ENCODE data around the gene C14orf93. TPM values are rescaled to one million over a fixed set of nuclear protein-coding genes. Genes with fewer than 3 reads are reported as not detected.
"Not testable (repeated sequence)": the region's sequence is repeated elsewhere in the genome, so short reads cannot be mapped to it uniquely, and the experiment has no call there.

The C14orf93 gene
- total RNA-seq, 1 donor from 2014 or later, result 5.5 TPM

GRCh38 chr14:23020143-23021128 lies 10.5 kb upstream of the C14orf93 start:
- DNase-seq, result no peak

GRCh38 chr14:23018107-23018506 lies 8.2 kb upstream of the C14orf93 start:
- DNase-seq, result no peak

DNA sequence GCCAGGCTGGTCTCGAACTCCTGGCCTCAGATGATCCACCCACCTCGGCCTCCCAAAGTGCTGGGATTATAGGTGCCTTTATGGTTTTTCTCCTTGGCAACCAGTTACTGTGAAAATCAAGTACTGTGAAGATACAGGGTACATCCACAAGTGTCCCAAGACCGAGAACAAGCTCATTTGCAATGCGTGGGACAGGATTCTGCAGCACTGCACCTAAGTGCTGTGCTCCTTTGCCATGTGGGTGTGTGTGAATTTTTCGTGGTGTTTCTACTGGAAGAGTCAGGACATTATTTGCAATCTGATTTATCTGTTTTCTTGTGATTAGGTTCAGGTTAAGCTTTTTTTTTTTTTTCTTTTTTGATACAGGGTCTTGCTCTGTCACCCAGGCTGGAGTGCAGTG lies 7.1 kb upstream of the C14orf93 start:
- DNase-seq, result no peak

DNA sequence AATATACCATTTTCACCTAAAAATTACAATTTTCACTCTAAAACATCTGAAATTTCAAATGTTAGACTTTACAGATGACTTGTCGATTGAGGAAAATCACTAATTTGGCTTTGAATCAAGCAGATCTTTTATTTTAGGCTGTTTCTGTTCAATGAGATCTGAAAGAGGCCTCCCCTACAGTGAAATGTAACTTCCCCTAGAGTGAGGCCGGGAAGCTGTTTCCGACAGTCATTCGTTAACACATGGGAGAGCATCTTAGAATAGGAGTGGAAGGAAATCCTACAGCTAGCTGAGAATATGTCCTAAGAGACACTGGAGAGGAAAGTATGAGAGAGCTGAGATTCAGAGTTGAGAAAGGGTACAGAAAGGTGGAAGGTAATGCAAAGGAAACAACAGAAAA lies 5.7 kb upstream of the C14orf93 start:
- no peak for DNase-seq

- DNase-seq, result not testable (repeated sequence)
Observed at GRCh38 chr14:23013749-23014054, 3.8 kb upstream of the C14orf93 start.

DNA sequence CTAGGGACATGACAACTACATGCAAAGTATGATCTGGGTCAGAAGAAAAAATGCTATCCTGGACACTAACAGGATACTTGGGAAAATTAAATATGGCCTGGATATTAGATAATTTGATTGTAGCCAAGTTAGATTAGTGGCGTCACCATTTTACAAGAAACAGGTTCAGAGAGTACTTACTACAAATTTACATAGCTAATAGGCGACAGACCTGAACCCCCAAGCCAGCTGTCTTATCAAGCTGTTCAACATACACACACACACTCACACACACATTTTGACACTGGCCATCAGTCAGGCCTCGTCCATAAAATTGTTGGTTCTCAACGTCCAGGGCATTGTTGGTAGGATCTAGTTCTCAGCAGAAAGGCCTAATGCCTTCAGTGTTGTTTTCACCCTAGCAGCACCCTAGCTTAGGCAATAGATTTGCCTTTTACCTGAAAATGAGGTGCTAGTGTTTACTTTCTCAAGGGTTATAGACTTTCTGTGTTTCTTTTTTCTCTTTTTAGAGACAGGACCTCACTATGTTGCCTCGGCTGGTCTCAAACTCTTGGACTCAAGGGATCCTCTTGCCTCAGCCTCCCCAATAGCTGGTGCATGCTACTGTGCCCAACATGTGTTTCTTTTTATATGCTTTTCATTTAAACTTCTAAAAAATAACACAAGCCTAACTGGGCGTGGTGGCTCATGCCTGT lies 3.3 kb upstream of the C14orf93 start:
- DNase-seq, result no peak

GRCh38 chr14:23009483-23009938 lies 432 bp downstream of the C14orf93 start:
- no peak for DNase-seq

DNA sequence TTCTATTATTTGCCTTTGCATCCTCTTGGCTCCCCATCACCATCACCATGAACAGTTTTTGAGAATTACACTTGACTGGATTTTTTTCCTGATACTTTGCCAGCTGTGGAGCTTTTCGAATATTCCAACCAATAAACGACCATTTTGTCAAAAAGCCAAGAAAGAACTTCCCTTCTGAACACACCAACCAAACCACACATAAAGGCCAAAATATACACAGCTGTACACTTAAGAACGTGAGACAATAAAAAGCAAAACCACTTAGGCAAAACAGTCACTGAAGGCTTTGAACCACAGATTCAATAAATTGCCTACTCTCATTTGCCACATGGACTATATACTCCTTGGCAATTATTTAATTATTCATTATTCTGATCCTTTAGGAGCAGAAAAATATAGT lies 1.1 kb downstream of the C14orf93 start:
- no peak for DNase-seq

GRCh38 chr14:23006544-23007419 lies 3.2 kb downstream of the C14orf93 start:
- DNase-seq, result peak; percentile 99

DNA sequence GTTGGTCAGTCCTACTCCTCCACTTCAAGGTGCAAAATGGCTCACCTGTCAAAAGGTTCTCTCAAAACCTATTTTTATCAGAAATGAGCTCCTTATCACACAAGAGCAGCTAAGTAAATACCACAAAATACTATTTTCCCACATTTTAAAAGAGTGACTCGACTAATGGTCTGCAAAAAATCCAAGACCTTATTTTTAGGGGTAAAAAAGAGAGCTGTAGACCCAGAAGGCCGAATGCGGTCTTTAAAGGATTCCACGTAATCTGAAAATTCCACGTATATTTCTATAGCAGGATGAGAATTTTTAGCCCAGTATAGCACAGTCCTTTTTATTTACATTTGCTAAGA lies 3.8 kb downstream of the C14orf93 start:
- DNase-seq, result no peak

DNA sequence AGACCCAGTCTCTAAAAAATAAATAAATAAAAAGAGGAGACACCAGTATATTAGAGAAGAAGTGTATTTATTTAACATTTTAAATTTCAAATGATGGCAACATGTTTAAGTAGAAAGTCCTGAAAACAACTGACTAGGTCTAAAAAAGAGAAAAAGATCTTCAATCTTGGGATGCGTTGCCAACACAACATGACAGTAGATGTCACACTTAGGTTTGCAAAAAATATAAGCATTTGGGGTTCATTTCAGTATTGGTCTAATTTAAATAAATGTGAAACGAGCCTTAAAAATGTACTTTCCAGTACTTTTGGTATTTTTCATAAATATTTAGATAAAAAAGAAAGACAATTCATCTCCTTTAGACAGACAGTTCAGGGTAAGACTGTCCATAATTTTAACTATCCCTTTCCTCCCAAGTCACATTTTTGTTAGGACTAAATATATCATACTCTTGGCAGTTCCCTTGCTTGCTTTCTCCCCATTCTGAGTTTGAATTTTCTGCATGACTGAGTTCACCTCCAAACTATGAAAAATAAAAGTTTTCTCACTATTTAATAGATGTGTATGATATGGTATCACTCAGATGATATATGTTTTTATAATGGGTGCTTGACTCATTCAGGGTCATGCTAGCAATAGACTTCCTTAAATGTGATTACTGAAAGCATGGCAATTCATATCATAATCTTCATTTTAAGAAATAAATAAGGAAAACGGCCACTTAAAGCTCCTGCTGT lies 4.3 kb downstream of the C14orf93 start:
- DNase-seq, result no peak

DNA sequence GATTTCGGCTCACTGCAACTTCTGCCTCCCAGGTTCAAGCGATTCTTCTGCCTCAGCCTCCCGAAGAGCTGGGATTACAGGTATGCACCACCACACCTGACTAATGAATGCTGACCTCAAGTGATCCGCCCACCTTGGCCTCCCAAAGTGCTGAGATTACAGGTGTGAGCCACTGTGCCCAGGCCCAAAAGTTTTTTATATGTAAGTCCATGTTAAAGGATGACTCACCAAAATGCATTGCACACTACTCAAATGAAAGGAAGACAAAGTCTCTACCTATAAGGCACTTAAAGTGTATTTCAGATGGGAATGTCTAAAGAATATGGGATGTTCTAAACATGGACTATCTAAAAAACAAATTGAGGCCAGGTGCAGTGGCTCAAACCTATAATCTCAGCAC lies 5.7 kb downstream of the C14orf93 start:
- not testable (repeated sequence) for DNase-seq

DNA sequence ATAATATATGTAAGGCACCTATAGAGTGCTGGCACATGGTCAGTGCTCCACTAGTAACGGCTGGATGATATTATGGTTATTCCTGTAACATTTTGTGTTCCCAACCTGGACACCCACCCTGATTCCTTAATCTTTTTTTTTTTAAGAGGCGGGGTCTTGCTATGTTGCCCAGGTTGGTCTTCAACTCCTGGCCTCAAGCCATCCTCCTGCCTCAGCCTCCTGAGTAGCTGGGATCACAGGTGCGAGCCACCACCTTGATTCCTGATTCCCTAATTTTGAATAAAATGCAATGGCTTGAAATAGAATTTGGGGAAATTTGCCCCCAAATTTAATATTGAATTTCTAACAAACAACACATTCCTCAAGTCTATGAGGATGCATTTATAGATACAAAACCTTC lies 7.4 kb downstream of the C14orf93 start:
- DNase-seq, result no peak

GRCh38 chr14:23000860-23001259 lies 9.1 kb downstream of the C14orf93 start:
- DNase-seq, result no peak

DNA sequence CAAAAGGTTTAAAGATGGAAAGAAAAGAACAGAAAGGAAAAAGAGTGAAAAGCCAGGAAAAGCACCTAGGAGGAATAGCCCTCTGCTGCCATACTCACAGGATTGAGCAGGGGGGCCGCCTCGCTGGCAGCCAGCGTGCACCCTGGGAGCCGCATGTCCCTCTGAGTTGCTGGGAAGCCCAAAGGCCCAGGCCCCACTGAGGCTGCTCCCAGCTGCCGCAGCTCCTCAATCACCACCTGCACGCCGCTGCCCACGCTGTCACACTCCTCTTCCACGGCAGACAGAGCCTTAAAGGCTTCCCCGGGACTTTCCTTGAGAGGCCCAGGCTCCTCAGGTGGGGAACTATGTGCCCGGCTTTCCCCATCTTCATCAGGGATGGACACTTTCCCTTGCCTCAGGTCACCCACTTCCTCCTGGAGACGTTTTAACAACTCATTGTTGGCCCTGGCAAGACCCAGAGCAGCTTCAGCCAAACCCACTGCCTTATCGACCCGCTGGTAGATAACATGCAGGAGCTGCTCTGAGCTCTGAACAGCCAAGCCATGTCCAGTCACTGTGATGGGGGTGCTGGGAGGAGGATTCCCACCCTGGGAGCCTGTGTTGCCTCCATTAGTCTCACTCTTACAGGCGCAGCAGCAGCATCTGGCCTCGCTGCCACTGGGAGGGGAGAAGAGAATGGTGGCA lies 11.5 kb downstream of the C14orf93 start:
- no peak for DNase-seq

- DNase-seq, result no peak
Observed at GRCh38 chr14:22997676-22998323, 12.1 kb downstream of the C14orf93 start.

GRCh38 chr14:22996768-22997654 lies 12.9 kb downstream of the C14orf93 start:
- DNase-seq, result peak; percentile 20

GRCh38 chr14:22995889-22996625 lies 13.9 kb downstream of the C14orf93 start:
- DNase-seq, result no peak

DNA sequence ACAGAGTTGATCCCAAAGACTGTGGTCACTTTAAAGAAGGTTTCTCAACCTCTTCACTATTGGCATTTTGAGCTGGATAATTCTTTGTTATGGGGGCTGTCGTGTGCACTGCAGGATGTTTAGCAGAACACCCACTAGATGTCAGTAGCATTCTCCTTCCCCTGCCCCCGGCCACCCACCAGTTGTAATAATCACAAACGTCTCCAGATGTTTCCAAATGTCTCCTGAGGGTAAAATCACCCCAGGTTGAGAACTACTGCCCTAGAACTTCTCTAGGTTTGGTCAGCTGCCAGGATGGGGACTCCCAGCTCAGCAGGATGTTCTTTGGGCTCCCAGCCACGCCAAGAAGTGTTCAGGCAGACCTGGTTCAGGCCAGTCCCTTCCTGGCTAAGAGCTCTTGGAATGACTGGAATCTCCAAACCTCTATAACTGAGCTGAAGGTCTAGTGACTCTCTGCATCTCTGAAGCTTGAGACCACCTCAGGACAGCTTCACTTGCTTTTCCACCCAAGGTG lies 15.1 kb downstream of the C14orf93 start:
- DNase-seq, result no peak

Measured in occipital lobe (tissue), 2 donors.